ELF-1 (cell line): Measurements from ENCODE around the gene PTX4.
A peak's percentile ranks its signal among the peaks of the same experiment; 100 is the strongest.

Experiments
- DNase-seq: peaks from one replicate; pipeline ENCODE4 v3.0.0-alpha.2; 2016; ENCODE audit warnings: low read depth, low spot score

Gene PTX4

GRCh38 chr16:1524366-1524765, 35.6 kb upstream of the PTX4 start:
- no peak for DNase-seq

- DNase-seq: peak; percentile 43
Observed at GRCh38 chr16:1523581-1524245, 35.0 kb upstream of the PTX4 start.

GRCh38 chr16:1520461-1520860, 31.7 kb upstream of the PTX4 start:
- DNase-seq: no peak

- DNase-seq: no peak
Observed at GRCh38 chr16:1519831-1520230, 31.1 kb upstream of the PTX4 start.

- no peak for DNase-seq
Observed at GRCh38 chr16:1518626-1519135, 29.9 kb upstream of the PTX4 start.

GRCh38 chr16:1514507-1514906, 25.8 kb upstream of the PTX4 start:
- DNase-seq: no peak

GRCh38 chr16:1512774-1513173, 24.0 kb upstream of the PTX4 start:
- DNase-seq: no peak

- no peak for DNase-seq
Observed at GRCh38 chr16:1511662-1512569, 23.2 kb upstream of the PTX4 start.

- DNase-seq: no peak
Observed at GRCh38 chr16:1510941-1511351, 22.2 kb upstream of the PTX4 start.

GRCh38 chr16:1510272-1510671, 21.5 kb upstream of the PTX4 start:
- DNase-seq: no peak

GRCh38 chr16:1509307-1510221, 20.8 kb upstream of the PTX4 start:
- DNase-seq: no peak

- DNase-seq: no peak
Observed at GRCh38 chr16:1508494-1509187, 19.9 kb upstream of the PTX4 start.

GRCh38 chr16:1506494-1507213, 17.9 kb upstream of the PTX4 start:
- no peak for DNase-seq

- no peak for DNase-seq
Observed at GRCh38 chr16:1505912-1506311, 17.2 kb upstream of the PTX4 start.

- DNase-seq: no peak
Observed at GRCh38 chr16:1505073-1505844, 16.5 kb upstream of the PTX4 start.

GRCh38 chr16:1503110-1503955, 14.6 kb upstream of the PTX4 start:
- DNase-seq: no peak

GRCh38 chr16:1502092-1503004, 13.6 kb upstream of the PTX4 start:
- DNase-seq: no peak

- no peak for DNase-seq
Observed at GRCh38 chr16:1501630-1502029, 12.9 kb upstream of the PTX4 start.
